ENCODE results near the gene BPIFA1. TPM values are rescaled to one million over a fixed set of nuclear protein-coding genes. Genes with fewer than 3 reads are reported as not detected.
A peak's percentile ranks its signal among the peaks of the same experiment; 100 is the strongest.

BPIFA1 gene
- total RNA-seq, 1 donor = not detected

- no peak overlapping the region for H2AFZ ChIP-seq (ENCODE audit: low read length)
- H3K36me3 ChIP-seq (ENCODE audit: insufficient read depth, low read length) = no peaks in the 10 kb centered on the region
- H3K4me3 ChIP-seq (ENCODE audit: insufficient read depth, low read length) = no peak overlapping the region
- H3K4me1 ChIP-seq (ENCODE audit: insufficient read depth, low read length) = no peaks in the 10 kb centered on the region
- no peak overlapping the region for H3K4me2 ChIP-seq (ENCODE audit: insufficient read depth, low read length)
- H3K27me3 ChIP-seq (ENCODE audit: insufficient read depth, low read length) = peaks cover 51% of the 10 kb centered on the region
- DNase-seq (ENCODE audit: insufficient read length, low spot score, missing footprints) = no peak
- H3K79me2 ChIP-seq (ENCODE audit: insufficient read depth, low read length) = no peaks in the 10 kb centered on the region
- no peak overlapping the region for H3K27ac ChIP-seq (ENCODE audit: low read depth, low read length)
- TF ChIP-seq, protein P1, sequence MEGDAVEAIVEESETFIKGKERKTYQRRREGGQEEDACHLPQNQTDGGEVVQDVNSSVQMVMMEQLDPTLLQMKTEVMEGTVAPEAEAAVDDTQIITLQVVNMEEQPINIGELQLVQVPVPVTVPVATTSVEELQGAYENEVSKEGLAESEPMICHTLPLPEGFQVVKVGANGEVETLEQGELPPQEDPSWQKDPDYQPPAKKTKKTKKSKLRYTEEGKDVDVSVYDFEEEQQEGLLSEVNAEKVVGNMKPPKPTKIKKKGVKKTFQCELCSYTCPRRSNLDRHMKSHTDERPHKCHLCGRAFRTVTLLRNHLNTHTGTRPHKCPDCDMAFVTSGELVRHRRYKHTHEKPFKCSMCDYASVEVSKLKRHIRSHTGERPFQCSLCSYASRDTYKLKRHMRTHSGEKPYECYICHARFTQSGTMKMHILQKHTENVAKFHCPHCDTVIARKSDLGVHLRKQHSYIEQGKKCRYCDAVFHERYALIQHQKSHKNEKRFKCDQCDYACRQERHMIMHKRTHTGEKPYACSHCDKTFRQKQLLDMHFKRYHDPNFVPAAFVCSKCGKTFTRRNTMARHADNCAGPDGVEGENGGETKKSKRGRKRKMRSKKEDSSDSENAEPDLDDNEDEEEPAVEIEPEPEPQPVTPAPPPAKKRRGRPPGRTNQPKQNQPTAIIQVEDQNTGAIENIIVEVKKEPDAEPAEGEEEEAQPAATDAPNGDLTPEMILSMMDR (IDR thresholded peaks at IDR 0.05; ENCODE audit: extremely low read depth, low read depth, low read length) = no peak
- H3K9me3 ChIP-seq (ENCODE audit: low read depth, low read length) = no peaks in the 10 kb centered on the region
- H4K20me1 ChIP-seq (ENCODE audit: insufficient read depth, low read length) = no peaks in the 10 kb centered on the region
Observed at GRCh38 chr20:33279261-33279910, 43.6 kb downstream of the BPIFA1 start.

- DNase-seq (ENCODE audit: insufficient read length, low spot score, missing footprints) = no peak
- peaks cover 51% of the 10 kb centered on the region for H3K27me3 ChIP-seq (ENCODE audit: insufficient read depth, low read length)
Observed at GRCh38 chr20:33280000-33280680, 44.3 kb downstream of the BPIFA1 start.

GRCh38 chr20:33280775-33281174, 45.0 kb downstream of the BPIFA1 start:
- TF ChIP-seq, protein P1 (IDR thresholded peaks at IDR 0.05; ENCODE audit: extremely low read depth, low read depth, low read length) = no peak
- Histone ChIP-seq H3K4me2 (ENCODE audit: insufficient read depth, low read length) (no peak overlapping the region), H3K27me3 (ENCODE audit: insufficient read depth, low read length) (peaks cover 51% of the 10 kb centered on the region), H4K20me1 (ENCODE audit: insufficient read depth, low read length) (no peaks in the 10 kb centered on the region), H3K27ac (ENCODE audit: low read depth, low read length) (no peak overlapping the region), H2AFZ (ENCODE audit: low read length) (no peak overlapping the region), H3K9me3 (ENCODE audit: low read depth, low read length) (no peaks in the 10 kb centered on the region), H3K36me3 (ENCODE audit: insufficient read depth, low read length) (no peaks in the 10 kb centered on the region), H3K79me2 (ENCODE audit: insufficient read depth, low read length) (no peaks in the 10 kb centered on the region), H3K4me3 (ENCODE audit: insufficient read depth, low read length) (no peak overlapping the region), H3K4me1 (ENCODE audit: insufficient read depth, low read length) (no peaks in the 10 kb centered on the region)
- no peak for DNase-seq (ENCODE audit: insufficient read length, low spot score, missing footprints)

More at GRCh38 chr20:33280000-33280680, 44.3 kb downstream of the BPIFA1 start:
- Histone ChIP-seq H3K4me2 (ENCODE audit: insufficient read depth, low read length) (no peak overlapping the region), H3K4me1 (ENCODE audit: insufficient read depth, low read length) (no peaks in the 10 kb centered on the region), H3K79me2 (ENCODE audit: insufficient read depth, low read length) (no peaks in the 10 kb centered on the region), H3K27ac (ENCODE audit: low read depth, low read length) (no peak overlapping the region), H3K4me3 (ENCODE audit: insufficient read depth, low read length) (no peak overlapping the region), H3K9me3 (ENCODE audit: low read depth, low read length) (no peaks in the 10 kb centered on the region), H2AFZ (ENCODE audit: low read length) (no peak overlapping the region), H4K20me1 (ENCODE audit: insufficient read depth, low read length) (no peaks in the 10 kb centered on the region), H3K36me3 (ENCODE audit: insufficient read depth, low read length) (no peaks in the 10 kb centered on the region)
- TF ChIP-seq, protein P1 (IDR thresholded peaks at IDR 0.05; ENCODE audit: extremely low read depth, low read depth, low read length) = no peak

DNA sequence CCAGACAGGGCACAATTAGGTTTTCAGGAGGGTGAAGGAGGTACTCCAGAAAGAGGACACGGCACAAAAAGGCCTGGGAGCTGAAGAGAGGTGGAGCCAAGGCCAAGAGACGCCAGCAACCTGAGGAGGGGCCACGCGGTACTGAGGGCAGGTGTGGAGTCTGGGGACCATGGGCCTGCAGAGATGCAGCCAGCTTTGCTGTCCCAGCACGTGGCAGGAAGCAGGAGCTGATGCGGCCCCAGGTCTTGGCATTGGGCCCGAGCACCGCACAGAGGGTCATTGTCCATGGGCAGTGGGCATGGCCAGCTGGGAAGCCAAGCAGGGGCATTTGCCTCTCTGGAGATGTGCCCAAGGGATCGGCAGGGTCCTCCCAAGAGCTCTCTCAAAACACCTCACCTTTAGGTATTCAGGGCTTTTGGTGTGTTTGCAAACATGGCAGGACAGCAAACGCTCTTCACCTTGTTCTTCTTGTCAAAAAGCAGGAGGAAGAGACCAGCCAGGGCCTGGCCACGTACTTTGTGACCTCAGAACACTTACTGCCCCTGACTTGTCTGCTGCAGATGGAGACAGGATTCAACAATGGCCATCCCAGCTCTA, 45.9 kb downstream of the BPIFA1 start:
- Histone ChIP-seq H2AFZ (ENCODE audit: low read length) (no peak overlapping the region), H3K4me2 (ENCODE audit: insufficient read depth, low read length) (no peak overlapping the region), H3K9me3 (ENCODE audit: low read depth, low read length) (no peaks in the 10 kb centered on the region), H3K79me2 (ENCODE audit: insufficient read depth, low read length) (no peaks in the 10 kb centered on the region), H3K27me3 (ENCODE audit: insufficient read depth, low read length) (peaks cover 47% of the 10 kb centered on the region), H3K4me3 (ENCODE audit: insufficient read depth, low read length) (no peak overlapping the region), H4K20me1 (ENCODE audit: insufficient read depth, low read length) (no peaks in the 10 kb centered on the region), H3K36me3 (ENCODE audit: insufficient read depth, low read length) (no peaks in the 10 kb centered on the region), H3K4me1 (ENCODE audit: insufficient read depth, low read length) (no peaks in the 10 kb centered on the region), H3K27ac (ENCODE audit: low read depth, low read length) (no peak overlapping the region)
- TF ChIP-seq, protein P1 (IDR thresholded peaks at IDR 0.05; ENCODE audit: extremely low read depth, low read depth, low read length) = no peak
- peak; percentile 58 for DNase-seq (ENCODE audit: insufficient read length, low spot score, missing footprints)

Data from osteoblast (primary cell).